HL-60 (cell line): Measurements from ENCODE around the gene BACH1.

Source experiments
- DNase-seq, 2 experiments: peaks; one replicate each; pipeline ENCODE4 v3.0.0-alpha.2; 2010 to 2020; ENCODE audit warnings: low read depth in 1 of 2, low spot score in 1 of 2
- H3K27ac ChIP-seq: fragments of 250-450 bp; sonication (Bioruptor Pico); replicated peaks from 2 replicates; pipeline ENCODE4 v1.5.1; 2020; ENCODE audit warnings: mild to moderate bottlenecking, moderate library complexity
- H3K27me3 ChIP-seq: fragments of 250-450 bp; sonication (Bioruptor Pico); 2 replicates; pipeline ENCODE4 v1.5.1; 2021; ENCODE audit warnings: mild to moderate bottlenecking, moderate library complexity; ENCODE audit not compliant: insufficient read depth, poor library complexity, severe bottlenecking
- H3K4me3 ChIP-seq: replicated peaks from 2 replicates; pipeline ENCODE4 v1.5.1; 2011; ENCODE audit warnings: mild to moderate bottlenecking, control low read depth, low read length; ENCODE audit not compliant: insufficient read depth
- CTCF ChIP-seq: IDR thresholded peaks from one replicate; pipeline ENCODE4 v1.5.1; 2011; ENCODE audit warnings: low read length, control low read depth, inconsistent platforms; ENCODE audit not compliant: insufficient read depth
- GABPA ChIP-seq: IDR thresholded peaks from 2 replicates; pipeline ENCODE4 v1.6.1; 2012; ENCODE audit warnings: low read depth
- POLR2AphosphoS5 ChIP-seq: IDR thresholded peaks from 2 replicates; pipeline ENCODE4 v1.6.1; 2012; ENCODE audit warnings: low read depth
- SPI1 ChIP-seq: IDR thresholded peaks from 2 replicates; pipeline ENCODE4 v1.6.1; 2012; ENCODE audit warnings: low read depth, mild to moderate bottlenecking, borderline replicate concordance
- TF ChIP-seq, protein P1 (sequence below): IDR thresholded peaks from 2 replicates; pipeline ENCODE4 v1.6.1; 2012; ENCODE audit warnings: low read depth; ENCODE audit not compliant: insufficient replicate concordance

Gene BACH1

DNA sequence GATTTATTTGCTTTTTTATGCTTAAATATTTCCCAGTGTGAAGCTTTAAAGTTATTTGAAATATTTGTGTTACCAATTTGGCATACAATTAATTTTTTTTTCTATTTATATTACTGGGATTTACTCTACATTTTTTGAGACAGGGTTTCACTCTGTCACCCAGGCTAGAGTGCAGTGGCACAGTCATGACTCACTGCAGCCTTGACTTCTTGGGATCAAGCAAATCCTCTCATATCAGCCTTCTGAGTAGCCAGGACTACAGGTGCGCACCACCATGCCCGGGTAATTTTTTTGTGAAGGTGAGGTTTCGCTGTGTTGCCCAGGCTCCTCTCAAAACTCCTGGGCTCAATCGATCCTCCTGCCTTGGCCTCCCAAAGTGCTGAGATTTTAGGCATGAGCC, 39.5 kb downstream of the BACH1 start:
- H3K4me3 ChIP-seq: no peak overlapping the region
- TF ChIP-seq CTCF: no peak
- no peak for TF ChIP-seq POLR2AphosphoS5
- TF ChIP-seq, protein P1, sequence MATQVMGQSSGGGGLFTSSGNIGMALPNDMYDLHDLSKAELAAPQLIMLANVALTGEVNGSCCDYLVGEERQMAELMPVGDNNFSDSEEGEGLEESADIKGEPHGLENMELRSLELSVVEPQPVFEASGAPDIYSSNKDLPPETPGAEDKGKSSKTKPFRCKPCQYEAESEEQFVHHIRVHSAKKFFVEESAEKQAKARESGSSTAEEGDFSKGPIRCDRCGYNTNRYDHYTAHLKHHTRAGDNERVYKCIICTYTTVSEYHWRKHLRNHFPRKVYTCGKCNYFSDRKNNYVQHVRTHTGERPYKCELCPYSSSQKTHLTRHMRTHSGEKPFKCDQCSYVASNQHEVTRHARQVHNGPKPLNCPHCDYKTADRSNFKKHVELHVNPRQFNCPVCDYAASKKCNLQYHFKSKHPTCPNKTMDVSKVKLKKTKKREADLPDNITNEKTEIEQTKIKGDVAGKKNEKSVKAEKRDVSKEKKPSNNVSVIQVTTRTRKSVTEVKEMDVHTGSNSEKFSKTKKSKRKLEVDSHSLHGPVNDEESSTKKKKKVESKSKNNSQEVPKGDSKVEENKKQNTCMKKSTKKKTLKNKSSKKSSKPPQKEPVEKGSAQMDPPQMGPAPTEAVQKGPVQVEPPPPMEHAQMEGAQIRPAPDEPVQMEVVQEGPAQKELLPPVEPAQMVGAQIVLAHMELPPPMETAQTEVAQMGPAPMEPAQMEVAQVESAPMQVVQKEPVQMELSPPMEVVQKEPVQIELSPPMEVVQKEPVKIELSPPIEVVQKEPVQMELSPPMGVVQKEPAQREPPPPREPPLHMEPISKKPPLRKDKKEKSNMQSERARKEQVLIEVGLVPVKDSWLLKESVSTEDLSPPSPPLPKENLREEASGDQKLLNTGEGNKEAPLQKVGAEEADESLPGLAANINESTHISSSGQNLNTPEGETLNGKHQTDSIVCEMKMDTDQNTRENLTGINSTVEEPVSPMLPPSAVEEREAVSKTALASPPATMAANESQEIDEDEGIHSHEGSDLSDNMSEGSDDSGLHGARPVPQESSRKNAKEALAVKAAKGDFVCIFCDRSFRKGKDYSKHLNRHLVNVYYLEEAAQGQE: no peak
- no peak for TF ChIP-seq SPI1
- no peak for TF ChIP-seq GABPA
- no peaks in the 10 kb centered on the region for H3K27me3 ChIP-seq
- H3K27ac ChIP-seq: no peak overlapping the region
- DNase-seq: no peak

DNA sequence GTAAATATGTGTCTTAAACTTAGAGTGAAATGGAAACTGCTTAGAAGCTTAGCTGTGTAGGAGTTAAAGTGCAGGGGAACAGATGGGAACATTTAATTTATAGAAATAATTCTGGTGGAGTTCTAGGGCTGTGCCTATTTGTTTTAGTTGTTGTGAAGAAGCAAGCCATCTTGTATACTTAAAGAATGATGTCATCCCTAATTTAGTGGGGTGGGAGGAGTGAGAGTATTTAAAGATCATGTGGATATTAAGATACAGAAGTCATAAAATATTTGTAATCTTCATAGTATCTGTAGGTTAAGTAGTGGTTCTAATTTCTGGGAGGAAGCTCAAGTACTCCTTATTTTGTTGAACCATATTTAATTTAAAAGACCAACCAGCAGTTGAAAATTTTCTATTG, 41.5 kb downstream of the BACH1 start:
- H3K27ac ChIP-seq: no peak overlapping the region
- TF ChIP-seq SPI1 (no peak), POLR2AphosphoS5 (no peak), CTCF (no peak), GABPA (no peak)
- TF ChIP-seq, protein P1: no peak
- no peak overlapping the region for H3K4me3 ChIP-seq
- no peak for DNase-seq
- no peaks in the 10 kb centered on the region for H3K27me3 ChIP-seq

- DNase-seq: no peak
Observed at GRCh38 chr21:29342363-29342957, 43.7 kb downstream of the BACH1 start.

More at GRCh38 chr21:29342363-29342957, 43.7 kb downstream of the BACH1 start:
- Histone ChIP-seq H3K27me3 (no peaks in the 10 kb centered on the region), H3K4me3 (no peak overlapping the region), H3K27ac (no peak overlapping the region)
- TF ChIP-seq CTCF (no peak), POLR2AphosphoS5 (no peak)
- TF ChIP-seq, protein P1: no peak
